ENCODE data around the gene COL23A1.

DNA sequence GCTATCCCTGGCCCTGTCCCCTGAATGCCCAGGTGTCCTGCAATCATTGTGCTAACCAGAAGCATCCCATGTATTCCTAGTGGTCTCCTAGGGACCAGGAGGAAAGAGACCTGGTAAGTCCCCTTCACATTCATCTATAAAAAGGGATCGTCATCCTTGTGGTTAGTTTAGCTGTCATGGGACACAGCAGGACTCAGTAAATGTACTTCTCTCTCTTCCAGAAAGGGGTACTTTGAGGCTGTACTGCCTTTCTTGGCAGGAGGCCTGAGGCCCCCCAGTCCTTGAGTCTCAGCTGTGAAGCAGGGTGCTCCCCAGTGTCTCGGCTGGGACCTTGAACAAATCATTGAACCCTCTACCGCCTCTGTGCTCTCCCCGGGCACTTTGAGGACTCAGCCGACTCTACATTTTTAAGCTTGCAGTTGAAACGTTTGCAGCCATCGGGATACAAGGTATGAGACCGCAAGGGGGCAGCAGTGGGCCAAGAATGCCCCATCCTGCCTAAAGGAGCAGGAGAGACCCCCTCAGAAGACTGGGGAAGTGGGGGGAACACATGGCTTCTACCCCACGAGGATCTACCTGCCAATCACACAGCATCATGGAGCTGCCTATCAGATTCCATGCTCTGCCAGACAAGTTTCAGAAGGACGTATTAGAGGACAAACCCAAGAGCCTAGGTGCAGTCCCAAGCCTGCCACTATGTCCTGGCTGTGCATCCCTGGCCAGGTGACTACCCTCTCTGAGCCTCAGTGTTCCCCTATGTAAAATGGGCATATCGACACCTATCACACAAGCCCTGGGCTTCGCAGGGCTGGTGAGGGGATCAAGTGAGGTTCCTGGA, 355.2 kb downstream of the COL23A1 start:
- TF ChIP-seq CTCF (IDR thresholded peaks at IDR 0.05) (peak; percentile 82), EZH2 (IDR thresholded peaks at IDR 0.05; ENCODE audit: borderline replicate concordance, insufficient read depth, low read depth, low read length, poor library complexity, severe bottlenecking) (no peak)

All from B cell (primary cell).